OCI-LY7 (cell line): ENCODE data around the gene THUMPD3. TPM values are rescaled to one million over a fixed set of nuclear protein-coding genes. Genes with fewer than 3 reads are reported as not detected.

ENCODE experiments used
- BruUV-seq: library from RNA; stranded (reverse); fragments of 400-500 nt; replicated peaks from 2 replicates; lab custom pipeline; 2021; lab: Mats Ljungman, UMichigan
- CTCF ChIA-PET: fragments of 300-600 bp; sonication (Branson Sonifier 250); formaldehyde crosslinking; loops from one replicate; lab custom pipeline; 2022; ENCODE audit warnings: antibody characterized with exemption; ENCODE audit not compliant: unreplicated experiment; lab: Charles Lee
- POLR2A ChIA-PET: fragments of 300-600 bp; sonication (Branson Sonifier 250); formaldehyde crosslinking; loops from one replicate; lab custom pipeline; 2022; ENCODE audit warnings: antibody characterized with exemption; lab: Charles Lee
- DNase-seq: peaks from one replicate; pipeline ENCODE4 v3.0.0-alpha.2; 2015; ENCODE audit warnings: low spot score
- H2AFZ ChIP-seq: fragments of 200-600 bp; sonication (generic), shearing (Covaris generic); 2 replicates; pipeline ENCODE4 v1.6.1; 2014; ENCODE audit warnings: mild to moderate bottlenecking, antibody characterized with exemption, low read length, moderate library complexity
- H3K27ac ChIP-seq: fragments of 200-600 bp; sonication (generic); 2 replicates; pipeline ENCODE4 v1.5.1; 2014; ENCODE audit warnings: mixed run types, low read depth, mild to moderate bottlenecking, moderate library complexity, low read length, inconsistent platforms; ENCODE audit not compliant: poor library complexity, severe bottlenecking
- H3K36me3 ChIP-seq: fragments of 200-600 bp; sonication (generic); 2 replicates; pipeline ENCODE4 v1.6.1; 2014; ENCODE audit warnings: mild to moderate bottlenecking, antibody characterized with exemption, low read length, moderate library complexity, mixed read lengths; ENCODE audit not compliant: insufficient read depth
- H3K4me1 ChIP-seq: fragments of 200-600 bp; sonication (generic); 2 replicates; pipeline ENCODE4 v1.5.1; 2014; ENCODE audit warnings: mild to moderate bottlenecking, low read length; ENCODE audit not compliant: insufficient read depth, poor library complexity, severe bottlenecking
- H3K4me2 ChIP-seq: fragments of 200-600 bp; sonication (generic); 2 replicates; pipeline ENCODE4 v1.6.1; 2014; ENCODE audit warnings: mild to moderate bottlenecking, low read length
- H3K4me3 ChIP-seq: fragments of 200-600 bp; sonication (generic); 2 replicates; pipeline ENCODE4 v1.5.1; 2014; ENCODE audit warnings: mild to moderate bottlenecking, low read depth, low read length; ENCODE audit not compliant: poor library complexity, severe bottlenecking
- H3K79me2 ChIP-seq: fragments of 200-600 bp; sonication (generic); 2 replicates; pipeline ENCODE4 v1.6.1; 2016; ENCODE audit warnings: low read depth, mild to moderate bottlenecking, low read length, moderate library complexity, mixed read lengths; ENCODE audit not compliant: insufficient read depth
- H3K9me2 ChIP-seq: fragments of 200-600 bp; sonication (generic); 2 replicates; pipeline ENCODE4 v1.6.1; 2016; ENCODE audit warnings: mild to moderate bottlenecking, low read length, mixed read lengths; ENCODE audit not compliant: insufficient read depth
- H3K9me3 ChIP-seq: fragments of 200-600 bp; sonication (generic); 2 replicates; pipeline ENCODE4 v1.6.1; 2014; ENCODE audit warnings: mild to moderate bottlenecking, mixed run types, low read length, mixed read lengths
- H4K20me1 ChIP-seq: fragments of 200-600 bp; sonication (generic); 2 replicates; pipeline ENCODE4 v1.6.1; 2014; ENCODE audit warnings: mild to moderate bottlenecking, antibody characterized with exemption, low read length, moderate library complexity, mixed read lengths; ENCODE audit not compliant: insufficient read depth
- CTCF ChIP-seq: fragments of 200-600 bp; sonication (generic); conservative IDR thresholded peaks from 2 replicates; pipeline ENCODE4 v1.5.1; 2014; ENCODE audit warnings: mild to moderate bottlenecking, antibody characterized with exemption, low read length, moderate library complexity, mixed read lengths
- EZH2phosphoT487 ChIP-seq: fragments of 200-600 bp; sonication (generic); IDR thresholded peaks from 2 replicates; pipeline ENCODE4 v1.6.1; 2018; ENCODE audit warnings: low read depth, borderline replicate concordance, mild to moderate bottlenecking, mixed run types, antibody characterized with exemption, low read length, moderate library complexity, mixed read lengths
- intact Hi-C: fragments of 100-400 bp; cut with micrococcal nuclease; formaldehyde crosslinking; loops from one replicate; pipeline ENCODE4 v1.10.0; 2022; ENCODE audit not compliant: unreplicated experiment
- total RNA-seq, 2 experiments: library from RNA; depleted of rRNA in 1 of 2; stranded (reverse); fragments of >200 nt in 1 of 2; shearing (Covaris generic) in 1 of 2; gene quantifications; 2 replicates each; pipeline ENCODE4 v1.2.3, GENCODE V29; 2014 to 2022

Gene THUMPD3
- total RNA-seq, 2 experiments from 2014 or later, result 12.4 to 58.8 TPM

- intact Hi-C loops, result no loop called here
- H3K4me3 ChIP-seq, result no peak overlapping the region
- peaks cover 82% of the 10 kb centered on the region for H3K79me2 ChIP-seq
- DNase-seq, result no peak
- H2AFZ ChIP-seq, result no peak overlapping the region
- H3K4me1 ChIP-seq, result peaks cover 39% of the 10 kb centered on the region
- 0 out of 2 replicates have a peak overlapping the region, but pooled peaks have one; percentile 15 for H3K4me2 ChIP-seq
- peaks cover 90% of the 10 kb centered on the region for H3K36me3 ChIP-seq
- H3K9me3 ChIP-seq, result no peaks in the 10 kb centered on the region
- no peak for TF ChIP-seq EZH2phosphoT487
- no peak for TF ChIP-seq CTCF
- CTCF ChIA-PET, result no interaction called here
- POLR2A ChIA-PET, result interaction anchor here (0.8 to 1.1 kb wide), 2 partner anchors 26 to 29 kb away, joined by 3 read pairs; partner anchors contain the start of gene THUMPD3
- BruUV-seq, result no TSS peak
- no peaks in the 10 kb centered on the region for H3K9me2 ChIP-seq
- no peak overlapping the region for H3K27ac ChIP-seq
- H4K20me1 ChIP-seq, result peaks cover 63% of the 10 kb centered on the region
Observed at GRCh38 chr3:9392041-9392440, 29.2 kb downstream of the THUMPD3 start.

- peaks cover 86% of the 10 kb centered on the region for H3K79me2 ChIP-seq
- BruUV-seq, result no TSS peak
- CTCF ChIA-PET, result interaction anchor here (0.6 kb wide), 1 partner anchor 337 kb away, joined by 3 read pairs; no protein-coding TSS in a partner anchor
- no peak overlapping the region for H2AFZ ChIP-seq
- peak overlapping the region; percentile 95 for H3K4me2 ChIP-seq
- H3K9me3 ChIP-seq, result no peaks in the 10 kb centered on the region
- TF ChIP-seq CTCF, result no peak
- no peak for TF ChIP-seq EZH2phosphoT487
- peak overlapping the region; percentile 96 for H3K4me3 ChIP-seq
- H3K36me3 ChIP-seq, result peaks cover 73% of the 10 kb centered on the region
- peaks cover 75% of the 10 kb centered on the region for H4K20me1 ChIP-seq
- intact Hi-C loops, result loop anchor here (2.0 to 5.0 kb wide), 4 partner anchors 337 to 537 kb away; partner anchors contain the start of genes ARPC4, BRPF1, CRELD1 and TADA3
- peak overlapping the region; percentile 87 for H3K27ac ChIP-seq
- H3K4me1 ChIP-seq, result peaks cover 50% of the 10 kb centered on the region
- POLR2A ChIA-PET, result interaction anchor here (0.6 to 7.5 kb wide), 16 partner anchors 7 to 852 kb away, joined by 3 to 64 read pairs (median 6); partner anchors contain the start of gene THUMPD3
- DNase-seq, result no peak
- H3K9me2 ChIP-seq, result no peaks in the 10 kb centered on the region
Observed at GRCh38 chr3:9395570-9396300, 32.9 kb downstream of the THUMPD3 start.
